Measurements from ENCODE around the gene OR51A7. TPM values are rescaled to one million over a fixed set of nuclear protein-coding genes. Genes with fewer than 3 reads are reported as not detected.
"Not testable (repeated sequence)": the region's sequence is repeated elsewhere in the genome, so short reads cannot be mapped to it uniquely, and the experiment has no call there.

OR51A7 gene
- total RNA-seq = not detected

GRCh38 chr11:4903484-4903883, at the start of gene OR51A7:
TSS of gene OR51A7 (plus strand) at chr11:4903783. CDS start at chr11:4907370, 3,587 bp downstream.
- Histone ChIP-seq H3K36me3 (no peaks in the 10 kb centered on the region), H3K9me3 (no peaks in the 10 kb centered on the region), H3K27ac (no peak within 1 kb of the TSS), H3K4me1 (no peaks in the 10 kb centered on the region), H3K4me3 (no peak within 1 kb of the TSS), H3K27me3 (no peaks in the 10 kb centered on the region)
- DNase-seq (ENCODE audit: low spot score in 2 of 2) = no peak
- TF ChIP-seq CTCF (IDR thresholded peaks at IDR 0.05) = no peak
- no peak for TF ChIP-seq EP300 (IDR thresholded peaks at IDR 0.05)
- no peak for TF ChIP-seq POLR2A (IDR thresholded peaks at IDR 0.05)

GRCh38 chr11:4854286-4854685, 49.3 kb upstream of the OR51A7 start:
- not testable (repeated sequence) for H3K4me3 ChIP-seq, H3K27me3 ChIP-seq
- 90 to 94% methylated on average over 7 of the region's 7 CpGs for WGBS, 2 donors

GRCh38 chr11:4862447-4863236, 40.9 kb upstream of the OR51A7 start:
- H3K27ac ChIP-seq = no peak overlapping the region
- TF ChIP-seq EP300 (IDR thresholded peaks at IDR 0.05) (no peak), CTCF (IDR thresholded peaks at IDR 0.05) (no peak), POLR2A (IDR thresholded peaks at IDR 0.05) (no peak)
- no peaks in the 10 kb centered on the region for H3K36me3 ChIP-seq
- H3K4me1 ChIP-seq = no peaks in the 10 kb centered on the region
- H3K4me3 ChIP-seq = no peak overlapping the region
- H3K27me3 ChIP-seq = no peaks in the 10 kb centered on the region
- no peak for DNase-seq (ENCODE audit: low spot score in 2 of 2)
- peaks cover 0 to 12% (median 0%) of the 10 kb centered on the region in 4 donors for H3K9me3 ChIP-seq

More at GRCh38 chr11:4854286-4854685, 49.3 kb upstream of the OR51A7 start:
- not testable (repeated sequence) for H3K9me3 ChIP-seq; DNase-seq (ENCODE audit: low spot score in 2 of 2); H3K27ac ChIP-seq; H3K4me1 ChIP-seq; H3K36me3 ChIP-seq

- no peak overlapping the region for H3K4me3 ChIP-seq
- peaks cover 0 to 12% (median 0%) of the 10 kb centered on the region in 4 donors for H3K9me3 ChIP-seq
- no peak overlapping the region for H3K27ac ChIP-seq
- H3K36me3 ChIP-seq = no peaks in the 10 kb centered on the region
- H3K4me1 ChIP-seq = no peaks in the 10 kb centered on the region
- H3K27me3 ChIP-seq = no peaks in the 10 kb centered on the region
- 73 to 84% methylated on average over 4 of the region's 4 CpGs for WGBS, 2 donors
- no peak for DNase-seq (ENCODE audit: low spot score in 2 of 2)
- TF ChIP-seq CTCF (IDR thresholded peaks at IDR 0.05) (no peak), EP300 (IDR thresholded peaks at IDR 0.05) (no peak), POLR2A (IDR thresholded peaks at IDR 0.05) (no peak)
Measured at GRCh38 chr11:4863876-4864275, 39.7 kb upstream of the OR51A7 start.

GRCh38 chr11:4865855-4866254, 37.7 kb upstream of the OR51A7 start:
- TF ChIP-seq CTCF (IDR thresholded peaks at IDR 0.05) (no peak), EP300 (IDR thresholded peaks at IDR 0.05) (no peak), POLR2A (IDR thresholded peaks at IDR 0.05) (no peak)
- H3K4me1 ChIP-seq = no peaks in the 10 kb centered on the region
- H3K27me3 ChIP-seq = no peaks in the 10 kb centered on the region
- DNase-seq (ENCODE audit: low spot score in 2 of 2) = no peak
- H3K4me3 ChIP-seq = no peak overlapping the region
- no peaks in the 10 kb centered on the region for H3K36me3 ChIP-seq
- 43 to 51% methylated on average over 1 of the region's 1 CpG for WGBS, 2 donors
- peaks cover 0 to 12% (median 0%) of the 10 kb centered on the region in 4 donors for H3K9me3 ChIP-seq
- no peak overlapping the region for H3K27ac ChIP-seq

All from tibial nerve (tissue), 4 donors.